GM18861 (cell line): ENCODE results near the gene GGT7.
"Not testable (repeated sequence)": the region's sequence is repeated elsewhere in the genome, so short reads cannot be mapped to it uniquely, and the experiment has no call there.

Source experiments
- ATAC-seq: cut with Tn5 transposase; IDR thresholded peaks from one replicate; pipeline ENCODE4 v1.9.1; 2021; ENCODE audit not compliant: unreplicated experiment

The GGT7 gene, protein sequence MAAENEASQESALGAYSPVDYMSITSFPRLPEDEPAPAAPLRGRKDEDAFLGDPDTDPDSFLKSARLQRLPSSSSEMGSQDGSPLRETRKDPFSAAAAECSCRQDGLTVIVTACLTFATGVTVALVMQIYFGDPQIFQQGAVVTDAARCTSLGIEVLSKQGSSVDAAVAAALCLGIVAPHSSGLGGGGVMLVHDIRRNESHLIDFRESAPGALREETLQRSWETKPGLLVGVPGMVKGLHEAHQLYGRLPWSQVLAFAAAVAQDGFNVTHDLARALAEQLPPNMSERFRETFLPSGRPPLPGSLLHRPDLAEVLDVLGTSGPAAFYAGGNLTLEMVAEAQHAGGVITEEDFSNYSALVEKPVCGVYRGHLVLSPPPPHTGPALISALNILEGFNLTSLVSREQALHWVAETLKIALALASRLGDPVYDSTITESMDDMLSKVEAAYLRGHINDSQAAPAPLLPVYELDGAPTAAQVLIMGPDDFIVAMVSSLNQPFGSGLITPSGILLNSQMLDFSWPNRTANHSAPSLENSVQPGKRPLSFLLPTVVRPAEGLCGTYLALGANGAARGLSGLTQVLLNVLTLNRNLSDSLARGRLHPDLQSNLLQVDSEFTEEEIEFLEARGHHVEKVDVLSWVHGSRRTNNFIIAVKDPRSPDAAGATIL

DNA sequence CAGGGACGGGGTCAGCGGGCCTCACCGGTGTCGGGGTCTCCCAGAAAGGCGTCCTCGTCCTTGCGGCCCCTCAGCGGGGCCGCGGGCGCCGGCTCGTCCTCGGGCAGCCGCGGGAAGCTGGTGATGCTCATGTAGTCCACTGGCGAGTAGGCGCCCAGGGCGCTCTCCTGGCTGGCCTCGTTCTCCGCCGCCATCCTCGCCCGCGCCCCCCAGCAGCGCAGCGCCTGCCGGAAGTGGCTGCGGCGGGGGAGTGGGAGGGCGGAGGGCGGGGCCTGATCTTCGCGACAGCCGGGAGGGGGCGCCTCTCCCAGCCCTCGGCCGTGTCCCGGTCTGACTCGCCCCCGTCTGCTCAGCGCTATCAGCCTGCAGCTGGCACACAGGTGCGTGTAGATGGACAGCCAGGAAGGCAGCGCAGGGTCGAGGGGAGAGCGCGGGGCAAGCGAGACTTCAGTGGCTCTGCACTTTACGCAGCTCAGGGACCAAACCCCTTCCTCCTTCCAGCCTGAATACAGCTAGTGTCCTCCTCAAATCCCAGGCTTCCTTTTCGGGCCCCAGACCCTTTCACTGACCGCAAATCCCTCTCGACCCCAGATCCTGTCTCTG is at the start of gene GGT7:
Gene GGT7, minus strand, starts transcription at position 235 of the 603 bp plus-strand sequence. Its CDS starts 41 bp downstream, at position 194.
- no peak for ATAC-seq

DNA sequence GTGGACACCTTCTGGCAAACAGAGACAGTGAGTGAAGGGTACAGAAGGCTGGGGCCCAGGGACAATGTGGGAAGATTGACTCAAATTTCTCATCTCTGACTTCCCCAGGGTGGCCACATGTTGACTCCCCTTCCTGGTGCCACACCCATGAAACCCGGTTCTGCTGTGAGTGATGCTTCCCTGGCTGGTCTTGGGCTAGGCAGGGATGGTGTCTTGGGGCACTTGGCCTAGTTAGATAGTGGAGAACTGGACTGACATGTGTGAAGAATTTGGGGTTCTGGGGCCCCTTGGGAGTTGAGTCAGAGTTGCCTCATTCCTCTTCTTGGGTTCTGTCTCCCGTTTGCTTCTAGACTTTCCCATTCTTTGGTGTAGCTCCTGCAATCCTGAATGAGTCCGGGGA is 48.8 kb upstream of the GGT7 start:
- ATAC-seq, result no peak

DNA sequence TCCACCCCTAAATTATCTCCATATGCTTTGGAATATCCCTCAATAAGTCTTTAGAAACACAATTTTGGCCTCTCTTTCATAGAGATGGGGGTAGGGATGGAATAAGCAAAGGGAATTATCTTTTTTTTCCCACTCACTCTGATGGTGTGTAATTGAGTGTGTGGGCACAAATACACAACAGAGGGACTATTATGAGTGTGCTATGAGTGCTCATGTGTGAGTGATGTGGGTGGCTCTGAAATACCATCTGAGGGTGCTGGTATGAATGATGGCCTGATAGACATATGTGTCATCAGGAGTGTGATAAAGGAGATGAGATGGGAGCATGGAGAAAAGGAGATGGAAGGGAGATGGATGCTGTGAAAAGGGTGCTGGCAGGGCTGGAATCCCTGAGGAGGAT is 47.4 kb upstream of the GGT7 start:
- no peak for ATAC-seq

DNA sequence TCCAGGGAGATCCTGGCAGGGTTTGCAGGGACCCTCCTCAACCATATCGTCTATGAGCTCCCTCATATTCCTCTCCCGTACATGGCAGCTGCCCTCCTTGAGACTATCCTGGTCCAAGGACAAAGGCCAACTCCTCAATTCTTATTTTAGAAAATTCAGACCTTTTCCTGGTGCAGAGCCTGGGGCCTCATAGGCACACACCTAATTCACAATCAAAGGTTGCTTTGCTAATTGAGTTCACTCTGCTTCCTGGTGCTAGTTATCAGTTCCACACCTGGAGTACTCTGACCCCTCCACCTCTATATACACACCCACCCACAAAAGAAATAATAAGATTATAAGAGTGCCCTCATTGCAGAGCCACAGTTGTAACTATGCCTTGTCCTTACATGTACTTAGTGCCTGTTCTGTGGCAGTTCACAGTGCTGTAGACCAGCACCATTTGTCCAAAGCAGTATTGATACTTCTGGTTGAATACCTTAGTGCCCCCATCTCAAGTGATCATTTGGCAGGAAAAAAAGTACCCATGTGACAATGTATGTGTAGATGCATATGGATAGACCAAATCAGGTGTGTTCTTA is 44.2 kb upstream of the GGT7 start:
- ATAC-seq, result no peak

DNA sequence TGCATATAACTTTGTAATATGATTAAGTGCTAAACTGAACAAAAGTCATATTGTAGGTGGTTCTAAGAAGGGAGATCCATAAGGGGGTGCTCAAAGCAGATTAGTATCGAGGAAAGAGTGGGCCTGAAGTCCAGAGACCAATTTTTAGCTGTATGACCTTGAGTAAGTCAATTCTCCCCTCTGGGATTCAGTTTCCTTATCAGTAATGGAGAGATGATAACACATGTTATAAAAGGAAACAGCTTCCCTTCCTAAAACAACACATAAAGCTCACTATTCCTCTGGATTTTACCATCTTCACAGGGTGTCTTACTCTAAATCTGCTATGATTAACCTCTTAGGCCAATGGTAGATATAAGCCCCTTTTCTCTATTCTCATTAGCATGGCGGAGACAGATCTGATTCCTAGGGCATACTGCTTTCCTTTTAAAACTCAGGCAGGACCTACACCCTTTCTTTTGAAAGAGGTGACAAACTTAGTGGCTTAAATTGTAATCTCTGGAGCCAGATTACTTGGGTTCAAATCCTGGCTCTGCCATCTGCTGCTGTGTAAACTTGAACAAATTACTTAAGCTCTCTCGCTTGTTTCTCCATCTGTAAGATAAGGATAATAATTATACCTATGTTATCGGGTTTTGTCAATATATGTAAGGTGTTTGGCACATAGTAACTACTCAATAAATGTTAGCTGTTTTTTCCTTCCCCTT is 43.2 kb upstream of the GGT7 start:
- no peak for ATAC-seq

DNA sequence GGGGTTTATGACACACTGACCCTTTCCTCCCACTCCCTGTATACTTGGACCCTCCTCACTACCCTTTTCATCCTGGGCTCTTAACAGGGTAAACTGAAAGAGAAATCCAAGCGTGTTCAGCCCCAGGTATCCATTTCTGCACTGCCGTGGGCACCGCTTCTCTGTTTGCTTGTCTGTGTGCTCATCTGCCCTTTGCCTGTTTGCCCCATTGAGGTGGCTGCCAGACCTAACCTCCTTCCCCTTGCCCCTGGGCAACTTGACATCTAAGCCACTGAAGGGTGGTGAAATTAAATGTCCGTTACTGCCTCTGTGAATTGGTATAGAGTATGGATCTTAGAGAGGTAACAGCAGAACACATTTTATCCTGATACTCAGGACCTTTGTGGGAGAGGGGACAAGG is 42.5 kb upstream of the GGT7 start:
- no peak for ATAC-seq

DNA sequence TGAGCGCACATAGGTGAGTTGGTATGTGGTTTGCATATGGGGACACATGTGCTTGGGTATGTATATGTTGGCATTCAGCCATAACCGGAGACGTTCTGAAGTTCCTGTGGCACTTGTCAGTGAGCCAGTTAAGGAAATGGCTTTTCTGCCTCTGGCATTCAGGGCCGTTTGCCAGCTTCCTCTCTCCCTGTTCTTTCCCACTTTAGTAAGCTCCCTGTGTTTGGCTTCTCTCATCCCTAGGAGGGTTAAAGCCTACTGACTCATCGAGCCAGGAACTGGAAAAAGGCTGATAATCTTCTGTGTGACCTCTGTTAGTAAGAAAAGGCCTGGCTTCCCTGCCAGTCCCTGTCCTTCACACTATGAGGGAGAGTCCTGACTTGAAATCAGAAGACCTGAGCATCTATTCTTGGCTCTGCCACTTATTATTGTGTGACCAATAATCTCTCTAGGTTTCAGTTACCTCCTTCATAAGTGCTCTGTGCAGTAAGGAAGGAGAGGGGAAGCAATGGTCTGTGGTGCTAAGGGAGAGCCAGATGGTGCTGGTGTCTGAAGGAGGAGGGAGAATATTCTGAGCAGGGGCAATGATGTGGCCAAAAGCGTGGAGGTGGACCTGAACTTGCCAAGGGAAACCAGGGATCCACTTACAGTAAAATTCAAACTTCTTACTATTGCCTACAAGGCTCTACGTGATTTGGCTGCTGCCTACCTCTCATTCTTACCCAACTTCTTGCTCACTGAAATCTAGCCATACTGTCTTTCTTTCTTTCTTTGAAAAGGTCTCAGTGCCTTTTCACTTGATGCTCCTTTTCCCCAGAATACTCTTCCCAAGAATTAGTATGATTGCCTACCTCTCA is 35.2 kb upstream of the GGT7 start:
- ATAC-seq, result no peak

DNA sequence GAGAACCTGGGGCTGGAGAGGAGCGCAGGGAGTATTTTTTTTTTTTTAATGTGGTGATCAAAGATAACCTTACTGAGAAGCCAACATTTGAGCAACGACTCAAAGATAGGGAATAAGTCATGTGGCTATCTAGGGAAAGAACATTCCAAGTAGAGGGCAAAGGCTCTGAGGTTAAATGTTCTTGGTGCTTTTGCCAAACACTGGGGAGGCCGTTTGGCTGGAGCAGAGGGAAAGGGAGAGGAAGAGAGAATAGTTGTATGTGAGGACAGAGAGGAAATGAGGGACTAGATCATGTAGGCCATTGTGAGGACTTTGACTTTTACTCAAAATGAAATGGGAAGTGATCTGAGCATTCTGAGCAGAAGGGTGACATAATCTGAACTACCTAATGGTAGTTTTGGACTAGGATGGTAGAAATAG is 31.6 kb upstream of the GGT7 start:
- no peak for ATAC-seq

DNA sequence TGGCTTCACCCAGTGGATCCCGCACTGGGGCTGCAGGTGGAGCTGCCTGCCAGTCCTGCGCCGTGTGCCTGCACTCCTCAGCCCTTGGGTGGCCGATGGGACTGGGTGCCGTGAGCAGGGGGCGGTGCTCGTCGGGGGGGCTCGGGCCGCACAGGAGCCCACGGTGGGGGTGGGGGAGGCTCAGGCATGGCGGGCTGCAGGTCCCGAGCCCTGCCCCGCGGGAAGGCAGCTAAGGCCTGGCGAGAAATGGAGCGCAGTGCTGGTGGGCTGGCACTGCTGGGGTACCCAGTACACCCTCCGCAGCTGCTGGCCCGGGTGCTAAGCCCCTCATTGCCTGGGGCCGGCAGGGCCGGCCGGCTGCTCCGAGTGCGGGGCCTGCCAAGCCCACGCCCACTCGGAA is 26.1 kb upstream of the GGT7 start:
- ATAC-seq, result not testable (repeated sequence)

DNA sequence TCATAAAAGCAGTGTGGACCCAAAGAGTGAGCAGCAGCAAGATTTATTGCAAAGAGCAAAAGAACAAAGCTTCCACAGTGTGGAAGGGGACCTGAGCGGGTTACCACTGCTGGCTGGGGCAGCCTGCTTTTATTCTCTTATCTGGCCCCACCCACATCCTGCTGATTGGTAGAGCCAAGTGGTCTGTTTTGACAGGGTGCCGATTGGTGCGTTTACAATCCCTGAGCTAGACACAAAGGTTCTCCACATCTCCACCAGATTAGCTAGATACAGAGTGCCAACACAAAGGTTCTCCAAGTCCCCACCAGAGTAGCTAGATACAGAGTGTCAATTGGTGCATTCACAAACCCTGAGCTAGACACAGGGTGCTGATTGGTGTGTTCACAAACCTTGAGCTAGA is 25.5 kb upstream of the GGT7 start:
- ATAC-seq, result not testable (repeated sequence)

DNA sequence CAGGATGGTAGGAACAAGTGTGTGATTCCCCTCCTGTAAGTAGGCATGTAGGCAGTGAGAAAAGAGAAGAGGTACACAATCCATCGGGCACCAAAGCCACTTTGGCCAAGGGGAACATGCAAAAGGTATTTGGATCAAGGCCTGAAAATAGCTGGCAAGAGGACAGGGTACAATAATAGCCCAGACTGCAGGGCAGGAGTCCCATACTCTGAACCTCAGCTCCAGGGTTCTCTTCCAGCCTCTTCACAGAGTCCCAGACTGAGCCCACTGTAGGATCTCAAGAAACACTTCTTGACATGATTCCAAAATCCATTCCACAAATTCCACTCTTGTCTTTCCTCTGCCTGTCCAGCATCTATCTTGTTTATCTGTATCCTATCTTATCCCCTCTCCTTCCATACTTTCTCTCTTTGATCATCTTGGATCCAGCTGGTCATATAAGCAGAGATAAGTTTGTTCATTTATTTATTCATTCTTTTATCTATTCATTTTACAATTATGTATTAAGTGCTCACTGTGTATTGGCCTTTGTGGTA is 23.5 kb upstream of the GGT7 start:
- no peak for ATAC-seq

DNA sequence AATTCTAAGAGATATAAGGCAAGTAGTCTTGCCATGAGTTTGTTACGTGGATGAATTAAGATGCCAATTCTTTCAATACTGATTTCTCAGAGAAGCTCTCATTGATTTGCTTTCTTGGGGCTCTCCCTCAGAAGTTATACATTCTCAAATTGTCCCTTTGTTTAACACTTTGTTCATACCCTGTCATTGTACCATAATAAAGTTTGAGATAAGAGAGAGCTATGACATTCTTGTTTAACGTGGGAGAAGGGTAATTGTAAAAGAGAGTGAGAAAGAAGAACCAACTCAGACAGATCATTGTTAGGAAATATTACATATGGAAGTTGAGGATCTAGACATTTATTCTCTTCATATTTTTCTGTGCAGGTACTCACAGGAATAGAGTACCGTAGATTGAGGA is 22.8 kb upstream of the GGT7 start:
- ATAC-seq, result no peak

DNA sequence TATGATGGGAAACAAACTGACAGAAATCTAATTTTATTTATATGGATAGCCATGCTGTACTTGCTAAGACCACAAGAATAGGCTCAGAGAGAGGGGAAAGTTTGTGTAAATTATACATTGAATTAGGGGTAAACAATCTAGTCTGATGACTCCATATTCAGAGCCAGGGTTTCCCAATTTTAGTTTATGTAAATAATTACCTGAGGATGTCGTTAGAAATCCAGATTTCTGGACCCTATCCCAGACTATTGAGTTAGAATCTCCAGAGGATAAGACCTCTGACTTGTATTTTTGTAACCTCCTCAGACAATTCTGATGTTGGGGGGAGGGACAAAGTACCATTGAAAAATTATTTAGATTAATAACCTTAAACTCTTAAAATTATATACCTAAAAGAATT is 22.1 kb upstream of the GGT7 start:
- no peak for ATAC-seq

DNA sequence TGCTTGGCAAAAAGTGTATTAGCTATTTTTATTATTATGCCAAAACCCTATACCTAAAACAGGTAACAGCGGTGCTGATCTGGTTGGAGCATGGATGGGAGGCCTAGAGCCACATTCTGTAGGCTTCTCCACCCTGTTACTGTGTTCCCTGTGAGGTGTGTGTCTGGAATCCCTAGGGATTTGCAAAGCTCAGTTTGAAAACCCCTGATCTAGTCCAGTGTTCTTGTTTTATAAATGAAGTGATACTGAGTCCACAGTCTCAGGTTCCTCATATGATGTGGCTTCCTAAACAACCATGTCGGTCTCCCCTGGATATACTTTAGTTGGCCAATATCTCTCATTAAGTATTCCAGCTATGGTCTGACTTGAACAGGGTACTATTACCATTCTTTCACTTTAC is 20.0 kb upstream of the GGT7 start:
- ATAC-seq, result no peak

DNA sequence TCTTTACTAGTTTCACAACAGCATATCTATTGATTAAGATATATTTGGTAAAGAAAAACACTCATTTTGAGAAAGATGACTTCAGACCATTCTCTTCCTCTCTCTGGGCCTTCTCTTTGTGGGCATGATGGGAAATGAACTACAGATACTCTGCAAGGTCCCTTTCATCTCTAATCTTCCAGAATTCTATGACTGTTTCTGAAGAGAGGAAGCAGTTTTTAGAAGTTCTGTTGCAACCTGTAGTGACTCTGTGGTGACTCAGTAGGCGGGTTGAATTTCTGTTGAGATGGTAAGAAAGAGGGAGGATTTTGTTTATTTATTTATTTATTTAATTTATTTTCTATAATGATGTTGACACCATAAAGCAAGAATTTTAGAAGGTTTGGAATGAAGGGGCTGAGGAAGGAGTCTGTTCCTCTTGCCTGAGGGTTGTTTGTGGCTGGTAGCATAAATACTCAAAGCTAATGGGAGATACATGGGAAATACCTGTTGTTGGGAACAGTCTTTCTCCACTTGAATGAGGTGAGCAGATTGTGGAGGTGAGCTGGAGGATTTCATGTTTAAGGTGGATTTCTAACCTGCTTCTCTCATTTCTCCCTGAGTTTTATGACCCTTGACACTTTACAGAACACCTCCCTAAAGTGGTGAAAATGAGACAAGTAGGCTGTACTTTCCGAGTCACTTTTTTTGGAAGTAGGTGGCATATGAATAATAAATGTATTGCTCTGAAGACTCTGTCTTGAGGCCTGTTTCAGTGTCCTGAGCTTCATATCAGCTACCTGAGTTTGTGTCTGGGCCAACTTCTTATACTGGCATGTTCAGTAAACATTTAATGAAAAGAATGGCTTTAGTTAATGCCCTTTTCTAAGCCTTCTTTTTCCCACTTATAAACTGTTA is 18.8 kb upstream of the GGT7 start:
- ATAC-seq, result no peak

DNA sequence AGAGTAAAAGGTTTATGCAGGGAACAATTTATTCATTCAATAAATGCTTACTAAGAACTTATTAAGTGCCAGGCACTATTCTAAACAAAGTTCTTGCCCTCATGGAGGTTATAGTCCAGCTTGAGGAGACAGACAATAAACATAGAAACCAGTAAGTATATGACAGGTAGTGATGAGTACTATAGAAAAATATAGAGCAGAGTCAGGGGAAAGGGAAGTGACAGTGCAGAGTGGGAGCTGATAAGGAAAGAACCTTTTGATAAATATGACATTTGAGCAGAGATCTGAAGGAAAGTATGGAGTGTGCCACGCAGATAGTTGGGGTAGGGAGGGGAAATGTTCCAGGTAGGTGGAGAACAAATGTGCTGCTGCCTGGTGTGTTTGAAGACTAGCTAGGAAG is 15.8 kb upstream of the GGT7 start:
- ATAC-seq, result no peak

DNA sequence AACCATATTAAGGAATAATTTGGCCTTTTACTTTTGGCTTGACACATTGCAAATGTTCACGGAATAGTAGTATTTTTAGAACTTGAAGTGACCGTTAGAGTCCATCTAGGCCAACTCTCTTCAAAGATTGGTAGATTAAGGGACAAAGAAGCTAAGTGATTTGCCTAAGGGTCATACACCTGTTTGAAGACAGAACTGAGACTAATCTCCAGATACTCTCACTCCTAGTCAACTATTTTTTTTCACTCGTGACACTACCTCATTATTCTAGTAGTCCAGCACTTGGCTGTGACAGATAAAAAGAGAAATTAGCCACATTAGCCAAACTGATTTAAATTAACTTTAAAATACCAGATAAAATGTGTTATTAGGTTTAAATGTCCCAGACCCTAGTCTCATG is 14.4 kb upstream of the GGT7 start:
- no peak for ATAC-seq

DNA sequence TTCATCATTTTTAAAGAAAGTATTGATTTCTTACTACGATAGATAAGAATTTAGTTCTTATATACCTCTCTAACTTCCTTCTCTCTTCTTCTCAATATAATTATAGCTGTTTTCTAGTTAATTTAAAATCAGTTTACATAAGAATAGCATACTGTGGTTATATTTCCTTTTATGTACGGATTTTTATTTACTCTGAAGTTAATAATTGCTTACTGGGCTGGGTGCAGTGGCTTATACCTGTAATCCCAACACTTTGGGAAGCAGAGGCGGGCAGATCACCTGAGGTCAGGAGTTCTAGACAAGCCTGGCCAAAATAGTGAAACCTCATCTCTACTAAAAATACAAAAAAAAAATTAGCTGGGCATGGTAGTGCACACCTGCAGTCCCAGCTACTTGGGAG is 13.5 kb upstream of the GGT7 start:
- no peak for ATAC-seq

DNA sequence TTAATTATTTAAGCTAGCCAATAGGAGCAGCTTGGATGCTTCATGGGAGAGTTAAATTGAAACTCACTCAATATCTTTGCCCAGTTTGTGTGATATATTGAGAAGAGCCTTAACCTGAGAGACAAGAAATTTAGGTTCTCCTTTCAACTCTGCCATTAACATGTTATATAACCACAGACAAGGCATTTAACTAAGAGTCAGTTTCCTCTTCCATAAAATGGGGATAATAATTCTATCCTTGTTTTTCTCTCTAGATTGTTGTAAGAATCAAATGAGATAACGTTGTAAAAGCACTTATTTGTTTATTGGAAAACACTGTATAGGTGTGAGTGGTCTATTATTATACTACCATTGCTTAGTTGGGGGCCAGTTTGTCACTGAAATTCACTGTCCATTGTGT is 11.6 kb upstream of the GGT7 start:
- ATAC-seq, result no peak
